Trophoblast cell (in vitro differentiated cells and primary cell): ENCODE results near the gene POC5.

Source experiments
- DNase-seq, 2 donors: peaks; one replicate each; pipeline ENCODE4 v3.0.0-alpha.2; 2016
- H2AFZ ChIP-seq: 2 replicates; pipeline ENCODE4 v1.6.1; 2013; ENCODE audit warnings: low read length, moderate library complexity, mild to moderate bottlenecking; ENCODE audit not compliant: insufficient read depth, poor library complexity
- H2AK5ac ChIP-seq: 2 replicates; pipeline ENCODE4 v1.6.1; 2013; ENCODE audit warnings: mild to moderate bottlenecking, low read length
- H2BK120ac ChIP-seq: 2 replicates; pipeline ENCODE4 v1.6.1; 2013; ENCODE audit warnings: low read length, mild to moderate bottlenecking, moderate library complexity; ENCODE audit not compliant: insufficient read depth, poor library complexity
- H2BK12ac ChIP-seq: 2 replicates; pipeline ENCODE4 v1.6.1; 2013; ENCODE audit warnings: mild to moderate bottlenecking, low read length, moderate library complexity
- H2BK5ac ChIP-seq: 2 replicates; pipeline ENCODE4 v1.6.1; 2013; ENCODE audit warnings: low read length, low read depth, moderate library complexity, mild to moderate bottlenecking; ENCODE audit not compliant: poor library complexity
- H3K14ac ChIP-seq: 2 replicates; pipeline ENCODE4 v1.6.1; 2013; ENCODE audit warnings: mild to moderate bottlenecking, low read length
- H3K18ac ChIP-seq: 2 replicates; pipeline ENCODE4 v1.6.1; 2013; ENCODE audit warnings: mild to moderate bottlenecking, low read length
- H3K23ac ChIP-seq: 2 replicates; pipeline ENCODE4 v1.6.1; 2013; ENCODE audit warnings: low read length
- H3K27ac ChIP-seq: 2 replicates; pipeline ENCODE4 v1.5.1; 2013; ENCODE audit warnings: low read depth, mild to moderate bottlenecking, inconsistent platforms, low read length, moderate library complexity
- H3K27me3 ChIP-seq: 2 replicates; pipeline ENCODE4 v1.6.1; 2013; ENCODE audit warnings: inconsistent platforms, mild to moderate bottlenecking, low read length, moderate library complexity; ENCODE audit not compliant: insufficient read depth
- H3K36me3 ChIP-seq, 2 experiments: 1 replicate in 1 of 2; 2 replicates in 1 of 2; pipeline ENCODE4 v1.6.1; 2013; ENCODE audit warnings: low read length in 2 of 2, mild to moderate bottlenecking in 2 of 2, moderate library complexity in 1 of 2; ENCODE audit not compliant: insufficient read depth in 2 of 2, control insufficient read depth in 1 of 2
- H3K4ac ChIP-seq: 2 replicates; pipeline ENCODE4 v1.6.1; 2013; ENCODE audit warnings: low read depth, mild to moderate bottlenecking, low read length, moderate library complexity
- H3K4me1 ChIP-seq, 2 experiments: 1 replicate in 1 of 2; 2 replicates in 1 of 2; pipeline ENCODE4 v1.6.1; 2013; ENCODE audit warnings: low read length in 2 of 2, mild to moderate bottlenecking in 2 of 2, moderate library complexity in 1 of 2; ENCODE audit not compliant: insufficient read depth in 2 of 2, control insufficient read depth in 1 of 2
- H3K4me2 ChIP-seq: 2 replicates; pipeline ENCODE4 v1.6.1; 2013; ENCODE audit warnings: inconsistent platforms, mild to moderate bottlenecking, low read length, moderate library complexity
- H3K4me3 ChIP-seq: 2 replicates; pipeline ENCODE4 v1.5.1; 2013; ENCODE audit warnings: mild to moderate bottlenecking, low read depth, low read length, inconsistent platforms
- H3K79me1 ChIP-seq: one replicate; pipeline ENCODE4 v1.6.1; 2013; ENCODE audit warnings: low read length
- H3K79me2 ChIP-seq: 2 replicates; pipeline ENCODE4 v1.6.1; 2013; ENCODE audit warnings: low read length, mild to moderate bottlenecking; ENCODE audit not compliant: control insufficient read depth, insufficient read depth, poor library complexity
- H3K9ac ChIP-seq: 2 replicates; pipeline ENCODE4 v1.6.1; 2013; ENCODE audit warnings: mild to moderate bottlenecking, low read length
- H3K9me3 ChIP-seq: 2 replicates; pipeline ENCODE4 v1.6.1; 2013; ENCODE audit warnings: low read depth, mild to moderate bottlenecking, control low read depth, inconsistent platforms, low read length; ENCODE audit not compliant: insufficient read depth
- H4K12ac ChIP-seq: 2 replicates; pipeline ENCODE4 v1.6.1; 2013; ENCODE audit warnings: low read depth, mild to moderate bottlenecking, low read length, moderate library complexity
- H4K8ac ChIP-seq: 2 replicates; pipeline ENCODE4 v1.6.1; 2013; ENCODE audit warnings: low read depth, mild to moderate bottlenecking, low read length, moderate library complexity
- H4K91ac ChIP-seq: one replicate; pipeline ENCODE4 v1.6.1; 2013; ENCODE audit warnings: low read depth, mild to moderate bottlenecking, low read length, moderate library complexity
- WGBS: extraction: QIAGEN DNeasy Blood & Tissue Kit; methylation state at CpG from one replicate; pipeline ENCODE4 v1.1.7; 2013; ENCODE audit warnings: missing lambda C conversion rate; ENCODE audit not compliant: insufficient read length, insufficient coverage; ENCODE audit errors: extremely low coverage; 5-methylcytosine and 5-hydroxymethylcytosine counted together

The POC5 gene

DNA sequence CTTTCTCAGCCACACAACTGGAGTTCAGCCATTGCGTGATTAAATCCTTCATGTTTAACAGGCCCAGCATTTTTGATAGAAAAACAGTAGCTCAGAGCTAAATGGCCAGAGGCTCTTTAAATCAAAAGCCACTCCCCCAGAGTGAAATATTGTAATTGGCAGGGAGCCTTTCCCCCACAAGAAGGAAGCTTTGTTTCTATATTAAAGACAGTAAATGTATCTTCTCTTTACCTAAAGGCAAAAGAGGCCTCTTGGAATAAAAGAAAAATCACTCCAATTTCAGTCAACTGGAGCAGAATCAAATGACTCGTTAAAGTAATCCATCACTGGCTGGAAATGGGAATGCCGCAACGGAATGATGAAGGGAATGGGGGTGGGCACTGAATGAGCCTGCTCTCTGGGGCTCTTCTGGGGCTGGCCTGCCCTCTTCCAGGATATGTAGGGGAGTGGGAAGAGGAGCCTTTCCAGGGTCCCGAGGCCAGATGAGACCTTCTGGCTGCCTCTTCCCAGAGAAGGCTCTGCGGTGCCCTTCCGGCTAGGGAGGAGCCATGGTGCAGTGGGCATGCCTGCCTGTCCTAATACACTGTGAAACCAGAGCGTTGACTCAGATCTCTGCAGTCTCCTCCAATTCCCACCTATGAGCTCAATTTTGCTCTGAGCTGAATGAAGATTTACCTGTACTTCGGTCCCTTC lies 60.8 kb downstream of the POC5 start:
- Histone ChIP-seq H3K18ac (no peak overlapping the region), H2BK12ac (no peak overlapping the region), H3K27ac (no peak overlapping the region), H3K79me1 (no peaks in the 10 kb centered on the region), H3K23ac (no peak overlapping the region), H3K14ac (no peak overlapping the region), H3K79me2 (no peaks in the 10 kb centered on the region), H2AFZ (no peak overlapping the region), H3K36me3 (no peaks in the 10 kb centered on the region), H3K4me1 (peaks cover 0 to 3% of the 10 kb centered on the region in 2 experiments), H3K27me3 (no peaks in the 10 kb centered on the region), H2AK5ac (no peak overlapping the region), H3K9ac (no peak overlapping the region), H3K4me3 (no peak overlapping the region), H4K8ac (peak overlapping the region; percentile 13), H2BK120ac (no peak overlapping the region), H3K4me2 (no peak overlapping the region), H3K4ac (no peak overlapping the region), H4K91ac (no peak overlapping the region), H3K9me3 (no peaks in the 10 kb centered on the region), H2BK5ac (no peak overlapping the region), H4K12ac (no peak overlapping the region)
- WGBS, result no CpG with 5 or more reads among the region's 9 CpGs
- no peak for DNase-seq

DNA sequence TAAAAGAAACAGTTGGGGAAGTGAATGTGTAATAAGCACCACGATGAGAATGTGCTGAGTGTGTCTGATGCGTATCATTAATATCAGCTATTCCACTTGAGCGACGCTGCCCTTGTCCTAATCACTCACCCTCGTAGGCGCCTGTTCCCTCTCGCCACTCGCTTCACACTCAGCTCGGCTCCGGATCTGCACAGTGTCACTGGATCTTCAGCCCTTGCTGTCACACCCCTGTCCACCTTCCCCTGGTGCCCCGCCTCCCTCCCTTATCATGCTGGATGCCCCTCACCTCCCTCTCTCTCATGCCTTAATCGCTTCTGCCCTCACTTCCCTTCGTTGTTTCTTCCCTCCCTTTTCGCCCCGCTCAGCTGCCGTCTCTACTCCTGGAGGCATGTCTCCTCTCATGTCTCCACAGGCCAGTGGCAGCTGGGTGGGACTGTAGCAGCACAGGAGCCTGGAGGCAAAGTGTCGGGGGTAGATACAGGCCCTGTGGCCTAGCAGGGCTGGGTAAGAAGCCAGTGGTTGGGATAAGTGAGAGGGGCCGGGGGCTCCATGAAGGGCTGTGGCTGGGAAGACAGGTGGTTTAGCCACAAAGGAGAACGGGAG lies 62.4 kb downstream of the POC5 start:
- H3K9ac ChIP-seq, result no peak overlapping the region
- H4K12ac ChIP-seq, result no peak overlapping the region
- peaks cover 0 to 3% of the 10 kb centered on the region in 2 experiments for H3K4me1 ChIP-seq
- no peak overlapping the region for H2AK5ac ChIP-seq
- no peak overlapping the region for H3K27ac ChIP-seq
- DNase-seq, result no peak
- H3K18ac ChIP-seq, result no peak overlapping the region
- no peak overlapping the region for H2BK5ac ChIP-seq
- H4K8ac ChIP-seq, result no peak overlapping the region
- H3K4me3 ChIP-seq, result no peak overlapping the region
- H2AFZ ChIP-seq, result no peak overlapping the region
- H3K79me1 ChIP-seq, result no peaks in the 10 kb centered on the region
- no peak overlapping the region for H4K91ac ChIP-seq
- WGBS, result no CpG with 5 or more reads among the region's 19 CpGs
- H3K4me2 ChIP-seq, result no peak overlapping the region
- H3K9me3 ChIP-seq, result no peaks in the 10 kb centered on the region
- H3K36me3 ChIP-seq, result no peaks in the 10 kb centered on the region
- H2BK12ac ChIP-seq, result no peak overlapping the region
- no peak overlapping the region for H3K14ac ChIP-seq
- no peaks in the 10 kb centered on the region for H3K79me2 ChIP-seq
- H2BK120ac ChIP-seq, result no peak overlapping the region
- no peaks in the 10 kb centered on the region for H3K27me3 ChIP-seq
- no peak overlapping the region for H3K23ac ChIP-seq
- no peak overlapping the region for H3K4ac ChIP-seq

DNA sequence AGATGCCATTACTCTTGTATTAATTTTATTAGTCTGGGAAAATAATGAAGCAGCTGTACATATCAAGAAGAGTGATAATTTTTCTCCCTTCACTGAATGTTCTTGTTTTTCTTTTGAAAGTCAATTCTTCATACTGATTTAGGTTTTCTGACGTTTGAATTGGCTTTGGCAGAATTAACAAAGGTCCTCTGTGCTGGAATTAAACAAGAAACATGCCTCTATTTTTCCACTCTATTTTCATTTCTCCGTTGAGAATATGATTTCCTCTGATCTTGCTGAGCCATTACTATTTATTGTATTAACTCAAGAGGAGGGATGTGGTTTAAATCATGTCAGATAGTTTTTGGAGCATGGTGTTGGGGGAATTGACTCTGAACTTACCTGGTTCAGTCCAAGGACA lies 63.7 kb downstream of the POC5 start:
- WGBS, result no CpG with 5 or more reads among the region's 2 CpGs
- H2BK120ac ChIP-seq, result no peak overlapping the region
- no peak overlapping the region for H4K8ac ChIP-seq
- no peak overlapping the region for H2BK5ac ChIP-seq
- H2AK5ac ChIP-seq, result no peak overlapping the region
- H3K23ac ChIP-seq, result no peak overlapping the region
- no peaks in the 10 kb centered on the region for H3K79me2 ChIP-seq
- H2BK12ac ChIP-seq, result no peak overlapping the region
- H3K4me1 ChIP-seq, result peaks cover 0 to 3% of the 10 kb centered on the region in 2 experiments
- no peak overlapping the region for H3K27ac ChIP-seq
- no peak for DNase-seq
- H4K12ac ChIP-seq, result no peak overlapping the region
- H3K4me2 ChIP-seq, result no peak overlapping the region
- no peaks in the 10 kb centered on the region for H3K27me3 ChIP-seq
- H3K14ac ChIP-seq, result no peak overlapping the region
- H3K18ac ChIP-seq, result no peak overlapping the region
- H4K91ac ChIP-seq, result no peak overlapping the region
- no peak overlapping the region for H3K4ac ChIP-seq
- no peaks in the 10 kb centered on the region for H3K9me3 ChIP-seq
- no peaks in the 10 kb centered on the region for H3K36me3 ChIP-seq
- no peaks in the 10 kb centered on the region for H3K79me1 ChIP-seq
- no peak overlapping the region for H2AFZ ChIP-seq
- no peak overlapping the region for H3K9ac ChIP-seq
- H3K4me3 ChIP-seq, result no peak overlapping the region

DNA sequence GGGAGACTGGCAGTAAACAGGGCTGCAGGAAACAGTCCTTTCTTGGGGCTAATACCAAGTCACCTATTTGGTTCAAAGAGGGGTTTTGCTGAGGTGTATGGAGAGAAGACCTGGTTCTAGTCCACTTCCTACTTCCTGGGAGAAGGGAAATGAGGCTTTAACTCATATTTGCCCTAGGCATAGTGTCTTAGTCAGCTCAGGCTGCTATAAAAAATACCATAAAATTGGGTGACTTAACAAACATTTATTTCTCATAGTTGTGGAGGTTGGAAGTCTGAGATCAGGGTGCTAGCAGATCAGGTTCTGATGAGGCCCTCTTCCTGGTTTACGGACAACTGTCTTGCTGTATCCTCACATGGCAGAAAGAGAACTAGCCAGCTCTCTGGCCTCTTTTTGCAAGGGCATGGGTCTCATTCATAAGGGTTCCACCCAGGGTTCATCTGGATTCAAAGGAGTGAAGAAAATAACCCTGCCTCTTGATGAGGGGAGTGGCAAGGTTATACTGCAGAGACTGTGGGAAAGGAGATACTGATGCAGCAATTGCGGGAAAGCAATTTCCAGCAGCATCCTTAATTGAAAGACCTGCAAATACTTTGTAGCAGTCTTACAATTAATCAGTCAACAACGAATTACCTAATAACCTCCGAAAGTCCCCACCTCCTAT lies 65.5 kb downstream of the POC5 start:
- Histone ChIP-seq H3K14ac (no peak overlapping the region), H3K79me1 (no peaks in the 10 kb centered on the region), H3K4me1 (peaks cover 0 to 3% of the 10 kb centered on the region in 2 experiments), H3K9ac (no peak overlapping the region), H3K18ac (no peak overlapping the region), H4K8ac (no peak overlapping the region), H2BK12ac (no peak overlapping the region), H3K4me2 (no peak overlapping the region), H3K36me3 (no peaks in the 10 kb centered on the region), H3K79me2 (no peaks in the 10 kb centered on the region), H3K23ac (no peak overlapping the region), H2AFZ (no peak overlapping the region), H2BK5ac (no peak overlapping the region), H4K12ac (no peak overlapping the region), H3K4ac (no peak overlapping the region), H3K9me3 (no peaks in the 10 kb centered on the region), H4K91ac (no peak overlapping the region), H3K4me3 (no peak overlapping the region), H2BK120ac (no peak overlapping the region), H2AK5ac (no peak overlapping the region), H3K27me3 (no peaks in the 10 kb centered on the region), H3K27ac (no peak overlapping the region)
- no peak for DNase-seq
- WGBS, result no CpG with 5 or more reads among the region's 4 CpGs
